ENCODE data around the gene TMEM39B.
"Not testable (repeated sequence)": the region's sequence is repeated elsewhere in the genome, so short reads cannot be mapped to it uniquely, and the experiment has no call there.

TMEM39B gene

DNA sequence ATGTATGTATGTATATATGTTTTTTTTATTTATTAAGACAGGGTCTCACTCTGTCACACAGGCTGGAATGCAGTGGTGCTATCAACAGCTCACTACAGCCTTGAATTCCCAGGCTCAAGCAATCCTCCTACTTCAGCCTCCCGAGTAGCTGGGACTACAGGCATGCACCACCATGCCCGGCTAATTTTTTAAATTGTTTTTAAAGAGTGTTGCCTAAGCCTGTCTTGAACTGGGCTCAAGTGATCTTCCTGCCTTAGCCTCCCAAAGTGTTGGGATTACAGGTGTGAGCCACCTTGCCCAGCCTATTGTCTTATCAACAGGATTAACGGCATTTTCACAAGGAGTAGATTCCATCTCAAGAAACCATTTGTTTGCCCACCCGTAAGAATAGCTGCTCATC, 40.7 kb downstream of the TMEM39B start:
- DNase-seq = not testable (repeated sequence)

DNA sequence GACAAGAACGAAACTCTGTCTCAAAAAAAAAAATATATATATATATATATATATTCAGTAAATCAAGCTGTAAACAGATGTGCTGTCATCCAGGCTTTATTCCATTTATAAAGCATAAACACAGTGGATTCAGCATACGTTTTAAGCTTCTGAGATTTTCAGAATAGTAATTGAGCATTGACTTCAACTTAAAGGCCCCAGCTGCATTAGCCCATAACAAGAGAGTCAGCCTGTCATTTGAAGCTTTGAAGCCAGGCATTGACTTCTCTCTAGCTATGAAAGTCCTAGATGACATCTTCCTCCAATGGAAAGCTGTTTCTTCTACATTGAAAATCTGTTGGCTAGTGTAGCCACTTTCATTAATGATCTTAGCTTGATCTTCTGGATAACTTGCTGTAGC, 41.7 kb downstream of the TMEM39B start:
- no peak for DNase-seq

DNA sequence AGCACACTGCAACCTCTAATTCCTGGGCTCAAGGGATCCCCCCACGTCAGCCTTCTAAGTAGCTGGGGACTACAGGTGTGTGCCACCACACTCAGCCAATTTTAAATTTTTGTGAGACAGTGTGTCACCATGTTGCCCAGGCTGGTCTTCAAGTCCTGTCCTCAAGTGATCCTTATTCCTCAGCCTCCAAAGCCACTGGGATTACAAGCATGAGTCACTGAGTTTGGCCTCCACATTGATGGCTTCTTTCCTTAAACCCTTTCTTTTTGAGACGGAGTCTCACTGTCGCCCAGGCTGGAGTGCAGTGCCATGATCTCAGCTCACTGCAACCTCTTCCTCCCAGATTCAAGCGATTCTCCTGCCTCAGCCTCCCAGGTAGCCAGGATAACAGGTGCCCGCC, 42.8 kb downstream of the TMEM39B start:
- DNase-seq = no peak

DNA sequence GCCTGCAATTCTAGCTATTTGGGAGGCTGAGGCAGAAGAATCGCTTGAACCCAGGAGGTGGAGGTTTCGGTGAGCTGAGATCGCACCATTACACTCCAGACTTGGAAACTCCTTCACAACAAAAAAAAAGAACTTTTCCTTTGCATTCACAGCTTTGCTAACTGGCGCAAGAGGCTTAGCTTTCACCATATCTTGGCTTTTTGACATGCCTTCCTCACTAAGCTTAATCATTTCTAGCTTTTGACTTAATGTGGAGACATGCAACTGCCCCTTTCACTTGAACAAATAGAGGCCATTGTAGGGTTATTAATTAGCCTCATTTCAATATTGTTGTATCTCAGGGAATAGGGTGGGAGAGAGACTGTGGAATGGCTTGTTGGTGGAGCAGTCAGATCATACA, 43.8 kb downstream of the TMEM39B start:
- DNase-seq = no peak

DNA sequence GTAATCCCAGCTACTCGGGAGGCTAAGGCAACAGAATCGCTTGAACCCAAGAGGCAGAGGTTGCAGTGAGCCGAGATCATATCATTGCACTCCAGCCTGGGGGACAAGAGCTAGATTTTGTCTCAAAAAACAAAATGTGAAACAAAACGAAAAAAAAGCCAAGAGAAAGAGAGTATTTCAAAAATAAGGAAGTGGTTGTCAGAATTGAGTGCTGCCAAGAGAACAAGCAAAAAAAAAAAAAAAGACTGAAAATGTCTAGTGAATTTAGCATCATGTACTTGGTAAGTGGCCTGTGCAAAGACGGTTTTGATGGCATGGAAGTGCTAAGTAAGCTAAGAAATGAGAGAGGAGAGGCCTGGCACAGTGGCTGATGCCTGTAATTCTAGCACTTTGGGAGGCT, 49.4 kb downstream of the TMEM39B start:
- DNase-seq = no peak

DNA sequence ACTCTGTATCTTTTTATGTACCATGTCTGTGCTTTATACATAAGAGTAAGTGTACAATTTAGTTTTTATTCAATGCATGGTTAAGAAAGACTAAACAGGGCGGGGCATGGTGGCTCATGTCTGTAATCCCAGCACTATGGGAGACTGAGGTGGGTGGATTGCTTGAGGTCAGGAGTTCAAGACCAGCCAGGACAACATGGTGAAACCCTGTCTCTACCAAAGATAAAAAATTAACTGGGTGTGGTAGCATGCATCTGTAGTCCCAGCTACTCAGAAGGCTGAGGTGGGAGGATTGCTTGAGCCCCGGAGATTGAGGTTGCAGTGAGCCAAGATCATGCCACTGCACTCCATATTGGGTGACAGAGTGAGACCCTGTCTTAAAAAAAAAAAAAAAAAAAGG, 50.6 kb downstream of the TMEM39B start:
- not testable (repeated sequence) for DNase-seq

DNA sequence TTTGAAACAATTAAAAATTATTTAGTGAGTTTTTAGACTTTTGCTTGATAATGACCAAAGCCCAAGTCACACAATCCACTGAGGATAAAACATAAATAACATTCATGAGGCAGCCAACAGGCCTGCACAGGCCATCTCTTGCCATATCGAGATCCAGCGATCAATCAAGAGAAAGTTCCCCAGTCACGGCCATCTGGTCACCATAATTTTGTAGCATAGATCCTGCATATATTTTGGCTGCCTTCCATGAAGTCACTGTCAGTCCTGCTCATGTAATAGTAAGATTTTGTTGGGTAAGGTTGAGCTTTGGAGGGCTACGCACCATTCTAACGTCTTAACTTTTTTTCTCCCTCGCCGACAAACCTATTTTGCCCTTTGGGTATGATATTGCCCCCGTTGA, 52.6 kb downstream of the TMEM39B start:
- DNase-seq = peak; percentile 43

DNA sequence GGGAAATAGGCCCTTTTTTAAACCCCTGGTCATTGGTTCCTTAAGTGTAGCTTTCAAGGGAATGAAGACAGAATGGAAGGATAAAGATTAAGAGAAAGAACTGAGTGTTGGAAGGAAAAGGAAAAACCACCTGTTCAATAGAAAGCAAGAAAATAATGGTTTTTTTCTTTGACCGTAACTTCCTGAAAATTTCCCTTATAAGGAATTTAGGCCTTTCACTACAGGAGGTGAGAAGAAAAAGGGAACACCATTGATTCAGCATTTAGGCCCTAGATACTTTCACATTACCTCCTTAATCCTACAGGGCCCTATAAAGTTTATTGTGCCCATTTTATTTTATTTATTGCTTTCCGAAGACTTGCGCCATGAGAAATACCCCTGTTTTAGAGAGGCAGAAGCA, 54.0 kb downstream of the TMEM39B start:
- DNase-seq = no peak

DNA sequence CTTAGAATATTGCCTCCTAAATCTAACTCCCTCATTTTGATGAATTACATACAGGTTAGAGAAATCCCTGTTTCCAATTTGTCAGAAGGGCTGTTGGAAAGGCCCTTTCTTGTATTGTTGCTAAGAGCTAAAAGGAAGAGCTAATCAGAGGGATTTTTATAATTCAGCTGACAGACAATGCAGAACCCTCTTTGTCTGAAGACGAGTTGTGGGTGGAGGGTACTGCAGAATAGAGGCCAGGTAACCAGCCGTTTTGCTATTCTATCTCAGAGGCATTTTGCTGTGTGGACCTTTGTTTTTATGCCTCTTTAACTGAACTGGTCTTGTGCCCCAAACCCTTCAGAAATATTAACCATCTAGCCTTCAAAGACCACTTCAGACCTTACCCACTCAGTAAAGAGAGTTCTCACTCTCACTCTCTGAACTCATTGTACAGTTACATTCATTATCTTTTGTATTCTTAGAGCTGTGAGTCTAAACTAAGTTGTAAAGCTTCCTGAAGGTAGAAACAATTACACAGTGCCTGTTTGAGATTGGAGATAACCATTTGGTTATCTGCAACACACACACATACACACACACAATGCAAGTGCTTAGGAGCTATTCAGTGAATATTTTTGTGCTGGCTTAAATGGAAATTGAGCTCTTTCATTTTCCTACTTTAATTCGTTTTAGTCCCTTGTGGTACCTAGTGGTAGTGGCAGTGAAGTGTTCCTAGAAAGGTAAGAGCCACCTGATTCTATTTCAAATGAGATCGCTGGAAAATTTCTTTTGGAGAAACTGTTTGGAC, 54.9 kb downstream of the TMEM39B start:
- DNase-seq = no peak

DNA sequence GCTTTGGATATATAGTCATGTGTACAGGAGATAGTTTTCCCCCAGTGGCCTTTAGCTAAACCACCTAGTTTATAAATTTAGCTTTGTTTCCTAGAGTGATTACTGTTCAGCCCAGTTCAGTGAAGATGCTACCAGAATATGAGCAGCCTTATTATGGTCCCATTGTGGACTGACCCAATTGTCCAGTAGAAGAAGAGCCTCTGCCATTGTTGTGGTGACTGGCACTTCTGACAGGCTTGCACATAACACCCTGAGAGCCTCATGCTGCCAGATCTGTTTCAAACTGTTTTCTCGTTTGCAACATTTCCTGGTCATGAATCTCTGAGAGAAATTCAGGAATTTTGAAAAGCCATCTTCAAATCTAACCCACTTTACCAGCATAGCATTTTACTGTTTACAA, 55.7 kb downstream of the TMEM39B start:
- no peak for DNase-seq

DNA sequence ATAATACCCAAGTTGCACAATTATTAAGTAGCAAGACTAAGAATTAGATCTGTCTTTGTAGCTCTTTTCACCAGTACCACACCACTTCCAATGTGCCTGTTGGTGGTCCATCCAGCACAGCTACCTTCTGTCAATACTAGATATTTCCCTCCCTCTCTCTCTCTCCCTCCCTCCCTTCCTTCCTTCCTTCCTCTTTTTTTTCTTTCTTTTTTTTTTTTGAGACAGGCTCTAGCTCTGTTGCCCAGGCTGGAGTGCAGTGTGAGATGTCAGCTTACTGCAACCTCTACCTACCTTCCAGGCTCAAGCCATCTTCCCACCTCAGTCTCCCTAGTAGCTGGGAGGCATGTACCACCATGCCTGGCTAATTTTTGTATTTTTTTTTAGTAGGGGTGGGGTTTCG, 56.2 kb downstream of the TMEM39B start:
- DNase-seq = no peak

DNA sequence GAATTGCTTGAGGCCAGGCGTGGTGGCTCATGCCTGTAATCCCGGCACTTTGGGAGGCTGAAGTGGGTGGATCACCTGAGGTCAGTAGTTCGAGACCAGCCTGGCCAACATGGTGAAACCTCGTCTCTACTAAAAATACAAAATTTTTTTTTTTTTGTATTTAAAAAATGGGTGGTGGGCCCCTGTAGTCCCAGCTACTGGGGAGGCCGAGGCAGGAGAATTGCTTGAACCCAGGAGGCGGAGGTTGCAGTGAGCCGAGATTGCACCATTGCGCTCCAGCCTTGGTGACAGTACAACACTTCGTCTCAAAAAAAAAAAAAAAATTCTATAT, 61.2 kb downstream of the TMEM39B start:
- not testable (repeated sequence) for DNase-seq

DNA sequence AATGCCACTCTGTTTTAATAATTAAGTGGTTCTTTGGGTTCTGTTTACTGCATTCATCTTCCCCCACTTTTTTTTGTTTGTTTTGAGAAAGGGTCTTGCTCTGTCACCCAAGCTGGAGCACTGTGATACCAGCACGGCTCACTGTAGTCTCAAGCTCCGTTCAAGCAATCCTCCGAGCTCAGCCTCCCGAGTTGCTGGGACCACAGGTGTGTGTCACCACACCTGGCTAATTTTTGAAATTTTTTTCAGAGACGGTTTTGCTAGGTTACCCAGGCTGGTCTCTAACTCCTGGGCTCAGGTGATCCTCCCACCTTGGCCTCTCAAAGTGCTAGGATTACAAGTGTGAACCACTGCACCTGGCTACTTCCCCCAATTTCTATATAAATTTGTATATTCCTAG, 64.4 kb downstream of the TMEM39B start:
- DNase-seq = no peak

DNA sequence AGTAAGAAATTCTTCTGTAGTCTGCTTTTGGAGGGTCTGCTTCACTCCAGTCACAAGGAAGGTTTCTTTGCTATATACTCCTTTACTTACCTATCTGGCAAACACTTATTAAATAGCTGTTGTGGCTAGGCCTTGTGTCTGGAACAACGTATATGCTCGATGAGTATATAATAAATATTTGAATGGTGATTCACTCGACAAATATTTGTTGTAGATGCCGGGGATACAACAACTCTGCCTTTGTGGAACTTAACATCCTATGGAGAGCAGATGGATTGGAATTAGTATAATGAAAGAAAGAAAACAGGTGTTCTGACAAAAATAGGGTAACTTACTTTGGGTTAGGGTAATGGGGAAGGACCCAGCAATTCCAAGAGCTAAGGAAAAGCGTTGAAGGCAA, 66.2 kb downstream of the TMEM39B start:
- DNase-seq = no peak

DNA sequence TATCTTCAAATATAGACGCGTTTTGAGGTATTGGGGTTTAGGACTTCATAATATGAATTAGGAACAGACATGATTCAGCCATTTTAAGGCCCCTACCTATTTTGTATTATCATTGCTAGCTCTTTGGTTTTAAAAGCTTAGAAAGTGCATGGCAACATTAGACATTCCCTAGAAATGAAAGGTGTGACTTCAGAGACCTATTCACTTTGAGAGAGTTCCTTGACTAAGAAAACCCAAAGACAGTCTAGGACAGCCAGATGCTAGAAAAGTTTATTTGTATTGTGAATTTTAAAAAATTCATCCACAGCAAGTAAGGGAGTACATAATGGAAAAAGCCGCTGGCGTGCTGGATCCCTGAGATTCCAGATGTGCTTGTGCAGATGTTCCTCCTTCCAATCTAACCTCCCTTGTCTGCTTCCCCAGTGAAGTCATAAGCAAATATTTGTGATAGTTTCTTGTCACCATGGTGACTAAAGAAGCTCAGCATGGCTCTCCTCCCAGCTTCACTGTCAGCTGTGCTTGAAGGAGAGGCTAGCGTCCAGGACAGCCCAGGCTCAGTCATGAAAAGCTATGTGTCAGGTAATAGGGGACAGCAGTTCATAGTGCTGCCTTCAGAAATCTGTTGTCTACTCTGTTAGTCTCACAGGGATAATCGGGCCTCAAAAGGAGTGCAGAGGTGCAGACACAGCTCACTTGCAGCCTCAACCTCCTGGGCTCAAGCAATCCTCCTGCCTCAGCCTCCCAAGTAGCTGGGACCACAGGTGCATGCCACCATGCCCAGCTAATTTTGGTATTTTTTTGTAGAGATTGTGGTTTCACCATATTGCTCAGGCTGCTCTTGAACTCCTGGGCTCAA, 69.9 kb downstream of the TMEM39B start:
- DNase-seq = no peak

DNA sequence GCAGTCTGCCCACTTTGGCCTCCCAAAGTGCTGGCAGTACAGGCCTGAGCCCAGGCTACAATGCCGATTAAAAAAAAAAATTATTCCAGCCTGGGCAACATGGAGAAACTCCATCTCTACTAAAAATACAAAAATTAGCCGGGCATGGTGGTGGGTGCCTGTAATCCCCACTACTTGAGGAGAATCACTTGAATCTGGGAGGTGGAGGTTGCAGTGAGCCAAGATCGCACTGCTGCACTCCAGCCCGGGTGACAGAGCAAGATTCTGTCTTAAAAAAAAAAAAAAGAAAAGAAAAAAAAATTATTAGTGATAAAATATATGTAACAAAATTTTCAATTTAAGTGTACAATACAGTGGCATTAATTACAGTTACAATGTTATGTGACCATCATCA, 70.6 kb downstream of the TMEM39B start:
- not testable (repeated sequence) for DNase-seq

DNA sequence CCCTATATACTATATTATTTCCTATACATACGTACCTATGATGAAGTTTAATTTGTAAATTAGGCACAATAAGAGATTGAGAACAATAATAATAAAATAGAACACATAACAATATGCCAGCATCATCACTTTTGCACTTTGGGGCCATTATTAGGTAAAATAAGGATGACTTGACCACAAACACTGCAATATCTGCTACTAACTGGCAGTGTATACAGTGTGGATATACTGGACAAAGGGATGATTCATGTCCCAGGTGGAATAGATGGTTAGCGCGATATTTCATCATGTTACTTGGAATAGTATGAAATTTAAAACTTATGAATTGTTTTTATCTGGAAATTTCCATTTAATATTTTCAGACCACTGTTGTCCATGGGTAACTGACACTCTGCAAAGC, 71.3 kb downstream of the TMEM39B start:
- no peak for DNase-seq

DNA sequence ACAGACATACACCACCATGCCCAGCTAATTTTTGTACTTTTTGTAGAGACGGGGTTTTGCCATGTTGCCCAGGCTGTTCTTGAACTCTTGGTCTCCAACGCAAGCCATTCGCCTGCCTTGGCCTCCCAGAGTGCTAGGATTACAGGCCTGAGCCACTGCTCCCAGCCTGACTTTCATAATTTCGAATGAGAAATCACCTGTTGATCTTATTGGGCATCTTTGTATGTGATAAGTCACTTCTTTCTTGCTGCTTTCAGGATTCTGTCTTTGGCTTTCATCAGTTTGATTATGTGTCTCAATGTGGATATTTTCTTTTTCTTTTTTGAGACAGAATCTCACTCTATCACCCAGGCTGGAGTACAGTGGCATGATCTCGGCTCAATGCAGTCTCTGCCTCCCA, 75.1 kb downstream of the TMEM39B start:
- not testable (repeated sequence) for DNase-seq

DNA sequence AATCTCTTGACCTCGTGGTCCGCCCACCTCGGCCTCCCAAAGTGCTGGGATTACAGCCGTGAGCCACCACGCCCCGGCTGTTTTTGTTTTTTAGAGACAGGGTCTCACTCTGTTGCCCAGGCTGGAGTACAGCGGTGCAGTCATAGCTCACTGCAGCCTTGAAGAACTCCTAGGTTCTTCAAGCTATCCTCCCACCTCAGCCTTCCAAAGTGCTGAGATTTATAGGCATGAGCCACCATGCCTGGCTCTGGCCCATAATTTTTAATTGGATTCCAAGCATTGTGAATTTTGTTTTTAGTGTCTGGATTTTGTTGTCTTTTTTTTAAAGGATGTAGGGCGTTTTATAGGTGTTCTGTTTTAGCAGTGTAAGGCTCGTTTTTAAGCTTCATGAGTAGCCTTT, 78.1 kb downstream of the TMEM39B start:
- DNase-seq = no peak

DNA sequence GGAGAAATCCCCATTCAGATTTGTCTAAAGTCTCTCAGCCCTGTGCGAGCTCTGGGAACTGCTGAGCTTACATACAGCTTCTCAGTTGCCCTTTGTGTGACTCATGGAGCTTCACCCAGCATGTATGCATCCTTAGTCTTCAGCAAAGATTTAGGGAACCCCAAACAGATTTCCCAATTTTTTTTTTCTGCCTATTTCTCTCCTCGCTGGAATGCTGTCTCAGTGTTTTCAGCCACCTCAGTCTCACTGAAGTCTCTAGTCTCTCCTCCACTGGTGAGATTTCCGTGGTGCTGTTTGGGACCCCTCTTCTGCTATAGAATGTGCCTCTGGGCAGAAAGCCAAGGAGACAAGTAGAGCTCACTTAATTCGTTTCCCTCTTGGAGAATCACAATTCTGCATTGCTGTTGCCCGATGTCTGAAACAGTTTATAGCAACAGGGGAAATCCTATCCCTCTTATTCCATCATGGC, 78.6 kb downstream of the TMEM39B start:
- DNase-seq = no peak

Measured in NCI-H1694 treated with DMSO at 0.1 percent for 48 hours (cell line).